Right ventricle myocardium inferior (tissue), 1 donor: ENCODE results near the gene GBX2. TPM values are rescaled to one million over a fixed set of nuclear protein-coding genes. Genes with fewer than 3 reads are reported as not detected.
"Not testable (repeated sequence)": the region's sequence is repeated elsewhere in the genome, so short reads cannot be mapped to it uniquely, and the experiment has no call there.

Source experiments
- ATAC-seq: fragments of 200-7000 bp; cut with Tn5 transposase; one replicate; pipeline ENCODE4 v1.9.1; 2020; ENCODE audit warnings: mild to moderate bottlenecking, moderate library complexity
- DNase-seq: peaks from one replicate; pipeline ENCODE4 v3.0.0; 2021; ENCODE audit errors: missing footprints
- intact Hi-C: fragments of 100-400 bp; cut with DNase I; formaldehyde crosslinking; loops from one replicate; pipeline ENCODE4 v1.11.0; 2022
- total RNA-seq: library from RNA; stranded (reverse); fragmentation: NEBNext Ultra II Directional; extraction: Animal tissue kit (Norgen Biotek cat#: 25700); gene quantifications from one replicate; pipeline ENCODE4 v1.2.1, GENCODE V29; 2021
- donor health status: DM: no; HTN: yes; CAD: no; lungs with severe emphysema.

Gene GBX2
- total RNA-seq, 1 donor from 2014 or later: not detected

DNA sequence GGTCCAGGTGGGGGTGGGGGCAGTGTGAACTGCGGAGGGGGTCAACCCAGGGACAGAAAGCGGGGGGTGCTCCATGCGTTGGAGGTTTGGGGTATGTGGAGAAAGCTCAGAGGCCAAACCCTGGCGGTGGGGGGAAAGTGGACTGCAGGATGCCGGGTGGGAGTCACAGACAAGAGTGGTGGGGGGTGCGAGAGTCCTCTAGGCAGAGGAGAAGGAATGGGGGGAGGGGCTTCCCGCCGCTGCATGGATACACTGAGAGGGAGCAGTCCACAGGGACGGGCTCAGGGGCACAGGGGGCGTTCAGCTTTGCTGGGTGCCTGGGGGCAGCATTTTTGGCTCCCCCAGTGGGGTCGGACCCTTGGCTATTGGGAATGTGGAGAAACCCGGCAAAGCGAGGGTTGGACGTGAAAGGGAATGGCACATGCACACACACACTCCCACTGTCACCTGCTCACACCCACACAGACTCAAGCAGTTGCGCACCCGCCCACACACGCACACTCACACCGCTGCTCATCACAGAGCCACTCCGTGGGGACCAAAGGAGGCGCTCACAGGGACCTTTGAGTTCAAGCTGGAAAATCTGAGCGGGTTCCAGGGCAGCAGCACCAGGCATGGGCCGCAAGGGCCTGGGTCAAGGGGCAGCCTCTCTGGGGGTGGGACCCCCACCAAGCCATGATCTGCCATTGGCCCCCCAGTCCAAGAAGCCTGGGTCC is 7.7 kb downstream of the GBX2 start:
- no peak for ATAC-seq
- no peak for DNase-seq

DNA sequence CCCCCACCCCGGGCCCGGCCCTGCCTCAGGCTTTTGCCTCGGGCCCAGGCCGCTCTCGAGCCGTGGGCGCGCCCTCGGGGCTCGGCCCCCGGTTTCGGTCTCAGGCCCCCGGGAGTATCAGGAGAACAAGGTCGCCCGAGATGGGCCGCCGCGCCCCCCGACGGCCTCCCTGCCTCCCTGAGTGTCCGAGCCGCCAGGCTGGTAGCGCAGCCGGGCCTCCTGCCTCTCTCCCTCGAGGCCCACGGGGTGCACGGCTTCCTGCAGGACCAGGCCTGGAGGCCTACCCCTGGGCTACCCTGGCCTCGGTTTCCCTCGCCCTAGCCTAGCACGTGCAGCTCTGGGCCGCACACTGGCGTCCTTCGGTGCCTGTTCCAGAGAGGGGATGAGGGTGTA is 8.4 kb downstream of the GBX2 start:
- DNase-seq: no peak
- ATAC-seq: no peak
- intact Hi-C loops: no loop called here

More for the DNA sequence above, 7.7 kb downstream of the GBX2 start:
- intact Hi-C loops: no loop called here

DNA sequence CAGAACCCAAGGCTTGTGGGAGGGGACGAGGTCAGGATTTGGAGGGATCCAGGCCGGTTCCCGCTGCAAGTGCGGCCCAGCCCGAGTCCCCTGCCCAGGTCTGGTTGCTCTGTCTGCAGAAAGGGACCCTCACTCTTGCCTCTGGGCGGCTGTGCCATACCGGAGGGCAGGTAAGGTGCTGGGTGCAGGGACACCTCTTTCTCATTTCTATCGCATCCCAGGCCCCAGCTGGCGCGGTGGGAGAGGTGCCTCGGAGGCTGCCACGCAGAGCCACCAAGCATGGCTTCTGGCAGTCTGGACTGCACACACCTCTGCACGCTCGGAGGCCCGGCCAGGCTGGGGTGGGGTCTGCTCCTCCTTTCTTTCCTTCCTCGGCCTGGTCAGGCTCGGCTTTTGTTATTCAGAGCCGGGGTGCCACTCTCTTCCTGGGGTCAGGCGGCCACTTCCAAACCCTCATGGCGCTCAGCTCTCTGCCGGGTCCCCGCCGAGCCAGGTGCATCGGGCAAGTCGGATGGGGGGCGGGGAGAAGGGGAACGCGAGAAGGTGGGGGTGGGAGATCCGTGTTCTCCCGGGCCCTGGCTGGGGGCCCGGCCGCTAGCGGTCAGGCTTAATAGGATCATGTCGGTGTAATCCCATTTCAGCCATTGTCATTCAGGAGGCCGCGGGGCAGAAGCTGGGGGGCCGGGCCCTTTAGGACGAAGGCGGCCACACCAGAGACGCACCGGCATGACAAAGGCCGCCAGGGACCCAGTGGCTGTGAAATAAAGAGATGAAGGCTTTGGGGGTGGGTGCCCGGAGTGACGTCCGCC is 9.0 kb downstream of the GBX2 start:
- DNase-seq (no peak), ATAC-seq (no peak)
- intact Hi-C loops: no loop called here

DNA sequence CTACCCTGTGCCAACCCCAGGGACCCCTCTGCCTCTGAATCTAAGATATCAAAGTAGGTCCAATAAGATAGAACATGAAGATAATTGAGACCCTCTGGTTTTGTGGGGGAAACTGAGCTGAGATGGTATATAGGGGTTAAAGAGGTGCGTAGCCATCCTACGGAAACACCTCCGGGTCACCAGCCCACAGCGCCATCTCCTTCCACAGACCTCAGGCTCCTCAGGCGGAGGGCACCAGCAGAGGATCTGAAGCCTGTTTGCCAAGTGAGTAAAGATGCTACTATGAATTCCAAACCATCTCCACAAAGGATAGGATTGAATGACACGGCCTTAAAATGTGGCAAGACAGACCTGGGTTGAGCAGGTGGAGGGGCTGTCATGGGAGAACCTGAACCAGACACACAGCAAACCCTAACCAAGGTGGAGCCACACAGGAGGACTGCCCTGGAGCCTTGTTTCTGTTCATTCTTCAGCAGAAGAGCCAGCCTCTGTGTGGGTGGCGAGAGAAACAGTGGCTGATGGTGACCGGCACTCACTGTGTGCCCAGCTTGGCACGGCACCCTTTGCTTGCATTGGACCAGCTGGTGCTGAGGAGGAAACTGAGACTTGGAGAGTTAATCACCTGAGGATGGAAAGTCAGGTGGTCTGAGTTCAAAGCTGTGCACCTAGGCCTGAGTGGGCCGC is 10.2 kb downstream of the GBX2 start:
- ATAC-seq: no peak
- intact Hi-C loops: no loop called here
- DNase-seq: no peak

DNA sequence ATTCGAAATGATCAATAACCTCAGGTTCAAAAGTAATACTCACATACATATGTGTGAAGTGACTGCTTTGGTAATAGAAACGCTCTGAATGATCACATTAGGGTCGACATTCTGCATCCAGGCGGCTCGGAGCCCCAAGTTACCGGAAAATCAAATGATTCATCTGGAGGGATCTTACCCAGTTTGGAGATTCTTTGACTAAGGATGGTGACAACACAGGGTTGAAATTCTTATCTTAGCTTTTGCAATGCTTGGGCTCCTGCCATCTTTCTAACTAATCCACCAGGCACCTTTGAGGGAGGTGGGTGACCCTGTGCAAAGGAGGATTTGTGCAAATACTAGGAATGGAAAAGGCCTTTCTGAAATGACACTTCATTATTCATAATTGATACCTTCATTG is 10.8 kb downstream of the GBX2 start:
- no peak for DNase-seq
- intact Hi-C loops: no loop called here
- ATAC-seq: no peak

DNA sequence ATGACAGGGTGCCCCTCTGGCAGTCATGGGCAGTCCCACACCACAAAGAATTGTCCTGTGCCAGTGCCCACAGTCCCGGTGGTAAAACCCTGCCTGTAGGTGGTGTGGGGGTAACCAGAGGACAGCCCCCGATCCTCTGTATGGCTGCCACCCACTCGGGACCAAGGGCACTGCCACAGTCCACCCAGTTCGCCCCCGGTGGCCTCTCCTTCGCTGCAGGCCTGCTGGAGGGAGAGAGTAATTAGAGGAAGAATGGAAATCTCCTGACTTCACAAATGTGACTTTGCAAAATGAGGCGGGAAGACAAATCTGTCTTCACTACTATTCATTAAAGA is 11.4 kb downstream of the GBX2 start:
- intact Hi-C loops: no loop called here

DNA sequence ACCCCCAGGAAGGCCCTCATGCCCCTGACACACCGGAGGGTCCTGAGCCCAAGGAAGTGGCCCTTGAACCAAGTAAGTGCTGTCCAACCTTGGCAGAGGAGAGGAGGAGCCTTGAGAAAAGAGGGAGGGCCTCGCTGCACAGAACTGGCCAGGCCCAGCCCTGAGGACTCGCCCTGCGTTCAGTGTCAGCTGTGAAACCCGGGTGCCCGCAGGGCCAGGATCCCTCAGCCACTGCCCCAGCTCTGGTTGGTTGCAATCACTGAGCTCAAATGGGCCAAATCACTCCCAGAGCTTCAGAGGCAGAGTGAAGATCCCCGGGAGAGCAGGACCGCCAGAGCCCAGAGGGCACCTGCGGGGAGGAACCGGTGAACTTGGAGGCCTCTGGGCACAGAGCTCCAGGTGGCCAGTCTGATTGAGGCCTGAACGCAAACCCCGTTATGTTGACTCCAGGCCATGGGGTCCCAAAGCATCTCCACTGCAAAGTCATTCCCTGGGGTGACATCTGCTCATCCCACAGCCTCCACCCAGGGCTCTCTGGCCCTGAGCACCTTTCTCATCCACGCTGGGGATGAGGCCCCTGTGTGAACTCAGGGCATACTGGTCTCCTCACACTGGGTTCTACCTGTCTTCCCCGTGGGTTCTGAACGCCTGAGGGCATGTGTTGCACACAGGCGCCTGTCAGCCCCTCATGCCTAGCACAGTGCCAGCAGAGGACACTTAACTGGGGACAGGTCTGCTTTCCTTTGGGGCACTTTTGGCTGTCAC is 11.9 kb downstream of the GBX2 start:
- no peak for DNase-seq
- intact Hi-C loops: no loop called here
- ATAC-seq: no peak

More for the DNA sequence above, 11.4 kb downstream of the GBX2 start:
- DNase-seq (no peak), ATAC-seq (no peak)

DNA sequence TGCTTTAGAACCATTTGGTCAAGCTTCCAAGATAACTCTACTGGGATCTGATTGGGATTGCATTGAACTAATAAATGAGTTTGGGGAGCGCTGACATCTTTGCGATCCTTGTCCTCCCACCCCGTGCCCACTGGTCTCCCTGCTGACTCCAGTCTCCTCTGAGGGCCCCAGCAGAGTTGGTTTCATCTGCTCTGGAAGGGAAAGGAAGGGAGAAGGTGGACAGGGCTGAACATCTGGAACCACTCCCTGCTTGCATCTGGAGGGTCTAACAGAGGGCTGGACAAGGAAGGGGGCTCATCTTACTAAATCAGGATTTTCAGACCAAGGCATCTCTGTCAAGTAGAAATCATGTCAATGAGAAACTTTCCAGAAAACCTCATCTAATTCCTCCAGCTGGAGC is 12.8 kb downstream of the GBX2 start:
- intact Hi-C loops: no loop called here
- no peak for DNase-seq
- ATAC-seq: no peak

DNA sequence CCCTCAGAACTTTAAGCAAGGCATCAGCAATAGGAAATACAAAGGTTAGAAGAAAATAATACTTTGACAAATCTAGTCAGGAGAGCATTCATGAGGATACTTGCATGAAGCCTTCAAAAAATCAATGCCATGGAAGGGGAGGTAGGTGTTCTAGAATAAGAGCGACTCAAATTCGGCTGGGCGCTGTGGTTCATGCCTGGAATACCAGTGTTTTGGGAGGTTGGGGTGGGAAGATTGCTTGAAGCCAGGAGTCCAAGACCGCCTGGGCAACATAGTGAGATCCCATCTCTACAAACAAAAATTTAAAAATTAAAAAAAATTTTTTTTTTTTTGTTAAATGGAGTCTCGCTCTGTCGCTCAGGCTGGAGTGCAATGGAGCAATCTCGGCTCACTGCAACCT is 21.8 kb downstream of the GBX2 start:
- intact Hi-C loops: no loop called here
- DNase-seq: no peak
- ATAC-seq: no peak

DNA sequence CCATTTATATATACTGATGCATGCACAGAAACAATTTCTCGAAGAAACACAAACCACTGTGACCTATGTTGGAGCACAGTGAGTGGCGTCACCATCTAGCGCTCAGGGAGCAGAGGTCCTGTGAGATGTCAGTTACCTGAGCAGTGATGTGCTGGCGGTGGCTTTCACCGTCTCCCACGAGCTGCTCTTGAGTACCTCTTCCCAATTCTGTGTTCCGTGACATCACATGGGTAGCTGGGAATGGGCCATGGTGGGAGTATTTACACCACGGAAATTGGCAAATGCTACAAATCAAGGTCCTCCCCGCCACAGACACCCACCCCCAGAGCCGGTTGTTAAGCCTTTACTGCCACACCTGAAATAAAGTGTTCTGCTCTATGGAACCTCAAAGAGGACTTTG is 24.4 kb downstream of the GBX2 start:
- ATAC-seq: no peak
- intact Hi-C loops: no loop called here

DNA sequence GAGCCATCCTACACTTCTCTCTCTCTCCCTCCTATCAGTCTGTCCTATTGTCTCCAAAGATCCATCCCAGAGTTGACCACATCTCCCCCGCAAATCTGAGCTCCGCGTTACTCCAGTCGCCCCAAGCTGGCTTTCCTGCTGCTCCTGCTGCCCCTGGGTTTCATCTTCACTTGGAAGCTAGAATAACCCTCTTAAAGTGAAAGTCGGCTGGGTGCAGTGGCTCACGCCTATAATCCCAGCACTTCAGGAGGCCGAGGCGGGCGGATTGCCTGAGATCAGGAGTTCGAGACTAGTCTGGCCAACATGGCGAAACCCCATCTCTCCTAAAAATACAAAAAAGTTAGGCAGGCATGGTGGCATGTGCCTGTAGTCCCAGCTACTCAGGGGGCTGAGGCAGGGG is 26.6 kb downstream of the GBX2 start:
- ATAC-seq, intact Hi-C loops, DNase-seq: not testable (repeated sequence)

More for the DNA sequence above, 24.4 kb downstream of the GBX2 start:
- no peak for DNase-seq

DNA sequence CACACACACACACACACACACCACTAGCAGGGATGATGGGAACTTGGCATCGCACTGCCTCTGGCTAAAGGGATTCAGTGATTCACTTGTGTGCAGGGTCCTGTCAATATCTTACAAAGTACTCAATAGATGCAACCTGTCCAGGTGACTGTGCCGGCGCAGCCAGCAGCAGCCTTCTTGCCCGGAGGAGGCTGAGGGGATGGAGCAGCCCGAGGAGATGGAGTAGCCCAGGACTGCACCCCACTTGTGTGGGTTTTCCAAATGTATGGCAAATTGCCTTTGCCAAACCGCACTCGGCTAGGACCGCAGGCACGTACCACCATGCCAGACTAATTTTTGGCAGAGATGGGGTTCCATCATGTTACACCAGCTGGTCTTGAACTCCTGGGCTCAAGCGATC is 31.1 kb downstream of the GBX2 start:
- intact Hi-C loops: no loop called here
- DNase-seq (no peak), ATAC-seq (no peak)

DNA sequence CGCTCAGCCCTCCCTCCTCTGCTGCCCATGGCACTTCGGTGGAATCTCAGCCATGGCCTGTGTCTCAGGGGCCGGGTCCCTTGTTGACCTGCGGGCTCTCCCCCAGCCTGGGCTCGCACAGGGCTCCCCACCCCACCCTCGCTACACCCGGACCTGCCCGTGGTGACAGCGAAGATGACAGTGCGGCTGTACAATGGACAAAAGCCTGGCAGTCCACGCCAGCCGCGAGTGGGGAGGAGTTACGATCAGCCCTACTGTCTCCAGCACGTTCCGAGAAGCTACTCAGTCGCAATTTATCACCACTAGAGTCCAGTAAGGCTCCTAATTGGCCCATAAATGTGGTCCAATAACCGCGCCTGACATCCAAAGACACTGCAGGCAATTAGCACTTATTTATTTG is 31.6 kb downstream of the GBX2 start:
- intact Hi-C loops: no loop called here
- DNase-seq (no peak), ATAC-seq (no peak)

DNA sequence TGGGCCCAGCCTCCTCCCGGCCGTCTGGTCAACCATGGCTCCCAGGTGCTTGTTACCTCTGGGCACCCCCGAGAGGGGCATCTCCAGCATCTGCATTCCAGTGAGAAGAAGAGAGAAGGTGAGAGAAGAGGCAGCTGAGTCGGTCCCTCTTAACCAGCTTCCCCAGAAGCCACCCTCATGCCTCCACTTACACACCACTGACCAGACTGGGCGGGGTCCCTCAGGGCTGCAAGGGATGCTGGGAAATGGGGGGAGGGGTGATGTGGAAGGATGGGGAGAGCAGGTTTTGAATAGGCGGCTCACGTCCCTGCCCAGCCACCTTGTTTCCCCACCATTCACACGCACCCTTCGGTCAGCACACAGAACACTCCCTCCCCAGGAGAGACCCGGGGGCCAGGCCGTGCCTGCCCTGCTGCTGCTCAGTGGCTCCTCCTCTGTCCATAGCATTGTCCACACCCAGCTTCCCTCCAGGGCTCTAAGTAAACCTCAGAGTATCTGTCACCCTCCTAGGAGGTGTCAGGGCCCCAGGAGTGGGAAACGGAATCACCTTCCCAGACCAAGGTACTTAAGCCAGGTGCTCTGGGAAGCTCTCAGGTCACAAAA is 34.7 kb downstream of the GBX2 start:
- DNase-seq: no peak
- no peak for ATAC-seq
- intact Hi-C loops: no loop called here

DNA sequence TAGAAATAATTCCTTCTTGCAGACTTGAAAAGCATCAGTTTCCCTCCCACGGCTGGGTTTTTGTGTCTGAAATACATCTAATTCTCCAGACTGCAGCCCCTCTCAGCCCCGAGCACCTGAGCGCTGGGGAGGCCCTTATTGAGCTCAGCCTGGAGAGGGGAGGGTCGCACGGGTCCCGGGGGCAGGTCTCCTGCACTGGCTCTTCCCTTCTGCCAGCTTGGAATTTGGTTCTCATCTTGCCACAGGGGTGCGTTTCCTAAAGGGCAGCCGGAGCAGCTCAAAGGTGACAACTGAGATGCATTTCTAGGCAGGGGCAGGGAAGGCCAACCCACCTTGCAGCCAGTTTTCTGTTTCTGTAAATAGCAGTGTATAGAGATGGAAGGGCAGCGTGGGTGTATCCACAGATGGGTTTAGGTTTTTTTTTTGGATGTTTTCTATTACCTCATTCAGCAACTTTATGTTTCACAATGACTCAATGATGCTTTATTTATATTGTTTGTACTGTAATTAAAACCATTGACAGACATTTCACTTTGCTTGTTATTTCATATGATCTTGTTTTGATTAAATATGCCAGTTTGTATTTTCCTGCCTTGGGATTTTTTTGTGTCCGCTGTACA is 37.0 kb downstream of the GBX2 start:
- ATAC-seq (no peak), DNase-seq (no peak)
- intact Hi-C loops: no loop called here

DNA sequence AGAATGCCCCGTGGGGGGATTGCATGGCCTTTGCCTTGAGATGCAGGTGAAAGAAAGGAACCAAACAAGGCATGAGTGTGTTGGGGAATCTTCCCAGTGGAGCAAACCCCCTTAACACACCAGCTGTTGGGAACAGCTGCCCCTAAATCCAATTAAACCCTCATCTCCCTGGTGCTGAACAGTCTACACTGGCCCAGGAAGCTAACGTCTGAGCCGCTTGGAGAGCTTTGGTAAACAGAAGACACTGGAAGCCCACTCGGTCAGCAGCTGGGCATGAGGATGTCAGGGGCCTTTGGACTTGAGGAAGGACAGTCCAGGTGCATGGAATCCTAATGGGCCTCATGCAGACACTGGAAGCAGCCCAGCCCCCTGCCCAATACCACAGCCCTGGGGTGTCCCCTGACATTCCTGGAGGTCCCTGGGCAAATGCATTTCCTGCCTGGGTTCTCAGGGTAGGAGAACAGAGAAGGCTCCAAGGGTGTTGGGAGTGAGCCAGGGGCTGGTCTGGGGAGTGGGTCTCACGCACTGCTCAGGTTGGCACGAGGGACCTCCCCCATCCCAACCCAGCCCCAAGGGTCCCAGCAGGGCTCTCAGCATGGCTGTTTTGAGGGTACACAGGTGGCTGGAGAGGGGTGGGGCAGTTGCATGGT is 37.7 kb downstream of the GBX2 start:
- no peak for DNase-seq
- no peak for ATAC-seq
- intact Hi-C loops: no loop called here

DNA sequence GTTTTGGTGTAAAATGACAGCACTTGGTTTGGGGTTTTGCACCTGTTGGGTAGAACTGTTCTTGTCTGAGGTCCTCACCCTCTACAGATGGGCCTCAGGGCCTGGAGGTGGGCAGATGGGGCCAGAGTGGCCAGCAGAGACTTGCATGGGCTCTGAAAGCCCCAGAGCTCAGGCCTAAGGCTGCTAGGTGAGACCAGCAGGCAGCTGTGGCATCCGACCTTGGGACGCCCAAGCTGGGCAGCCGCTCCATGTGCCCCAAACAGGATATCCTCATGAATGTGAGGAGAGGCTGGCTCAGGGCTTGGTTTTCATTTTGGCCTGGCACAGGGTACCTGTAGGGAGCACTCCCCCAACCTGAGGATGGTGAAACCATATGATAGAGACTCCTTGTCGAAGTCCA is 38.3 kb downstream of the GBX2 start:
- intact Hi-C loops: no loop called here
- ATAC-seq (no peak), DNase-seq (no peak)

DNA sequence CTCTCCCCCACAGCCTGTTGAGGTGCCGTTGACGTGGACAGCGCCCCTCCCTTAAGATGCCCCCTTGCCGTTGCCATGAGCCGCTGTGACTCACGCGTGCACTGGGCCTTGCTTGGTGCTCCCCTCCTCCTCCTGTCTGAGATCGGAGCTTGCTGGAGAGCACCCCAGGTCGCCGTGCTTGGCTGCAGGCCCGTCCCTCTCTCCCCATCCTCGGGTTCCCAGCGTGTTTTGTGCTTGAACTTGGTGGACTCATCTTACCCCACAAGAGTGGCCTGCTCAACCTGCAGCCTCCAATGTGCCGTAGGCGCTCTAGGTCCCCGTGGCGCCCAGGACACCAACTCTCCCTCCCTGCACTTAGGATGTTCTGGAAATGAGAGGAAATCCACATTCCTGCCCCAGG is 39.9 kb downstream of the GBX2 start:
- intact Hi-C loops: no loop called here

More for the DNA sequence above, 39.9 kb downstream of the GBX2 start:
- DNase-seq (no peak), ATAC-seq (no peak)
